NT2/D1 (cell line): ENCODE measurements around the gene GFER.
A peak's percentile ranks its signal among the peaks of the same experiment; 100 is the strongest.

Experiments used
- DNase-seq: peaks from one replicate; pipeline ENCODE4 v3.0.0-alpha.2; 2011; ENCODE audit warnings: low read depth, low spot score
- H3K27me3 ChIP-seq: 2 replicates; pipeline ENCODE4 v1.6.0; 2011; ENCODE audit warnings: mild to moderate bottlenecking; ENCODE audit not compliant: insufficient read length, insufficient read depth
- H3K36me3 ChIP-seq: 2 replicates; pipeline ENCODE4 v1.6.1; 2011; ENCODE audit warnings: mild to moderate bottlenecking, low read length, mixed read lengths; ENCODE audit not compliant: insufficient read depth, insufficient read length
- H3K4me1 ChIP-seq: 2 replicates; pipeline ENCODE4 v1.5.1; 2011; ENCODE audit not compliant: insufficient read depth, insufficient read length
- H3K4me3 ChIP-seq: 2 replicates; pipeline ENCODE4 v1.5.1; 2011; ENCODE audit warnings: low read depth; ENCODE audit not compliant: insufficient read length
- H3K9ac ChIP-seq: 2 replicates; pipeline ENCODE4 v1.6.0; 2011; ENCODE audit warnings: low read depth; ENCODE audit not compliant: insufficient read length
- H3K9me3 ChIP-seq: 2 replicates; pipeline ENCODE4 v1.5.1; 2011; ENCODE audit warnings: mild to moderate bottlenecking, low read length; ENCODE audit not compliant: insufficient read depth
- SUZ12 ChIP-seq: IDR thresholded peaks from 2 replicates; pipeline ENCODE4 v1.6.1; 2011; ENCODE audit not compliant: insufficient read length, insufficient read depth; ENCODE audit errors: extremely low read depth
- YY1 ChIP-seq: IDR thresholded peaks from 2 replicates; pipeline ENCODE4 v1.6.1; 2011; ENCODE audit not compliant: insufficient read length, insufficient read depth
- ZNF274 ChIP-seq: IDR thresholded peaks from 2 replicates; pipeline ENCODE4 v1.6.1; 2011; ENCODE audit warnings: mild to moderate bottlenecking, low read depth, low read length

Gene GFER

GRCh38 chr16:2016407-2016922 is 32.5 kb downstream of the GFER start:
- Histone ChIP-seq H3K9me3 (no peaks in the 10 kb centered on the region), H3K4me3 (no peak overlapping the region), H3K27me3 (peaks cover 25% of the 10 kb centered on the region), H3K9ac (no peak overlapping the region), H3K36me3 (no peaks in the 10 kb centered on the region), H3K4me1 (peaks cover 13% of the 10 kb centered on the region)
- TF ChIP-seq YY1 (no peak), ZNF274 (no peak), SUZ12 (no peak)
- DNase-seq = no peak

GRCh38 chr16:2019518-2019920 is 35.5 kb downstream of the GFER start, which contains the start of gene NPW:
TSS of gene NPW (plus strand) at chr16:2019785.
- H3K9ac ChIP-seq = peak within 1 kb of the TSS; percentile 79
- no peaks in the 10 kb centered on the region for H3K9me3 ChIP-seq
- no peaks in the 10 kb centered on the region for H3K36me3 ChIP-seq
- H3K4me3 ChIP-seq = peak within 1 kb of the TSS; percentile 56
- H3K4me1 ChIP-seq = peaks cover 14% of the 10 kb centered on the region
- TF ChIP-seq ZNF274 = no peak
- no peak for TF ChIP-seq YY1
- no peak for TF ChIP-seq SUZ12
- peaks cover 25% of the 10 kb centered on the region for H3K27me3 ChIP-seq
- DNase-seq = no peak

GRCh38 chr16:2019921-2020831 is 36.2 kb downstream of the GFER start:
- Histone ChIP-seq H3K4me1 (peaks cover 18% of the 10 kb centered on the region), H3K36me3 (no peaks in the 10 kb centered on the region), H3K4me3 (peak overlapping the region; percentile 56), H3K9me3 (no peaks in the 10 kb centered on the region), H3K9ac (peak overlapping the region; percentile 79), H3K27me3 (peaks cover 29% of the 10 kb centered on the region)
- TF ChIP-seq ZNF274 (no peak), YY1 (no peak), SUZ12 (no peak)
- no peak for DNase-seq

GRCh38 chr16:2022723-2023091 is 38.7 kb downstream of the GFER start:
- Histone ChIP-seq H3K4me3 (peak overlapping the region; percentile 30), H3K4me1 (peaks cover 27% of the 10 kb centered on the region), H3K9ac (peak overlapping the region; percentile 79), H3K9me3 (no peaks in the 10 kb centered on the region), H3K36me3 (no peaks in the 10 kb centered on the region), H3K27me3 (peaks cover 47% of the 10 kb centered on the region)
- peak; percentile 36 for DNase-seq
- no peak for TF ChIP-seq ZNF274
- no peak for TF ChIP-seq SUZ12
- TF ChIP-seq YY1 = no peak

GRCh38 chr16:2023092-2024031 is 39.4 kb downstream of the GFER start:
- Histone ChIP-seq H3K9ac (peak overlapping the region; percentile 79), H3K4me1 (peaks cover 31% of the 10 kb centered on the region), H3K9me3 (no peaks in the 10 kb centered on the region), H3K36me3 (no peaks in the 10 kb centered on the region), H3K27me3 (peaks cover 49% of the 10 kb centered on the region), H3K4me3 (peak overlapping the region; percentile 30)
- TF ChIP-seq YY1 (no peak), ZNF274 (no peak), SUZ12 (no peak)
- peak; percentile 78 for DNase-seq

GRCh38 chr16:2024032-2024420 is 40.0 kb downstream of the GFER start:
- Histone ChIP-seq H3K9ac (peak overlapping the region; percentile 50), H3K4me1 (peaks cover 31% of the 10 kb centered on the region), H3K36me3 (no peaks in the 10 kb centered on the region), H3K27me3 (peaks cover 45% of the 10 kb centered on the region), H3K4me3 (peak overlapping the region; percentile 11), H3K9me3 (no peaks in the 10 kb centered on the region)
- no peak for DNase-seq
- no peak for TF ChIP-seq YY1
- no peak for TF ChIP-seq ZNF274
- TF ChIP-seq SUZ12 = no peak
